ENCODE results near the gene NLRP13. TPM values are rescaled to one million over a fixed set of nuclear protein-coding genes. Genes with fewer than 3 reads are reported as not detected.

NLRP13 gene
- not detected in 2 replicates for total RNA-seq

GRCh38 chr19:55931936-55932386 lies at the start of gene NLRP13:
NLRP13 (minus strand) TSS chr19:55932336; CDS start chr19:55932311, 25 bp downstream.
- H3K4me1 Mint-ChIP-seq, result no peaks in the 10 kb centered on the region
- ChIA-PET POLR2A (no interaction called here), CTCF (no interaction called here)
- peaks cover 2% of the 10 kb centered on the region for H3K27me3 Mint-ChIP-seq
- H3K27ac Mint-ChIP-seq, result no peak within 1 kb of the TSS
- no peak for ATAC-seq (ENCODE audit: low read depth)
- intact Hi-C loops (cut with micrococcal nuclease), result no loop called here
- TF ChIP-seq, protein P1, sequence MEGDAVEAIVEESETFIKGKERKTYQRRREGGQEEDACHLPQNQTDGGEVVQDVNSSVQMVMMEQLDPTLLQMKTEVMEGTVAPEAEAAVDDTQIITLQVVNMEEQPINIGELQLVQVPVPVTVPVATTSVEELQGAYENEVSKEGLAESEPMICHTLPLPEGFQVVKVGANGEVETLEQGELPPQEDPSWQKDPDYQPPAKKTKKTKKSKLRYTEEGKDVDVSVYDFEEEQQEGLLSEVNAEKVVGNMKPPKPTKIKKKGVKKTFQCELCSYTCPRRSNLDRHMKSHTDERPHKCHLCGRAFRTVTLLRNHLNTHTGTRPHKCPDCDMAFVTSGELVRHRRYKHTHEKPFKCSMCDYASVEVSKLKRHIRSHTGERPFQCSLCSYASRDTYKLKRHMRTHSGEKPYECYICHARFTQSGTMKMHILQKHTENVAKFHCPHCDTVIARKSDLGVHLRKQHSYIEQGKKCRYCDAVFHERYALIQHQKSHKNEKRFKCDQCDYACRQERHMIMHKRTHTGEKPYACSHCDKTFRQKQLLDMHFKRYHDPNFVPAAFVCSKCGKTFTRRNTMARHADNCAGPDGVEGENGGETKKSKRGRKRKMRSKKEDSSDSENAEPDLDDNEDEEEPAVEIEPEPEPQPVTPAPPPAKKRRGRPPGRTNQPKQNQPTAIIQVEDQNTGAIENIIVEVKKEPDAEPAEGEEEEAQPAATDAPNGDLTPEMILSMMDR (IDR thresholded peaks at IDR 0.05), result no peak
- DNase-seq, result no peak
- no peaks in the 10 kb centered on the region for H3K9me3 Mint-ChIP-seq
- no peaks in the 10 kb centered on the region for H3K36me3 Mint-ChIP-seq (ENCODE audit: low read depth)
- no peak within 1 kb of the TSS for H3K4me3 Mint-ChIP-seq

DNA sequence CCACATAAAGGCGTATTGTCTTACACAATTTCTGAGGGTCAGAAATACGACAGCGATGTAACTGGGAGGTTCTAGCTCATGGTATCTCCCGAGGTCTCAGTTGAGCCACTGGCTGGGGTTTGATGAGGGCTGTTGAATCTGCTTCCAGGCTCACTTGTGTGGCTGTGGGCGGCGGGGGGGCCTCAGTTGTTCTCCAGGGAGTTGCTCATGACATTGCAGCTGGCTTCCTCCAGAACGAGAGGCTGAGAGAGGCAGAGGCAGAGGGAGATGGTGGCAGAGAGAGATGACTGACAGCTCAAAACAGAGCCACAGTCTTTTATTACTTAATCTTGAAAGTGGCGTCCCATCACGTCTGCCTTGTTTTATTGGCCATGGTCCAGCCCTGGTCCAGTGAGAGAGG lies 48.3 kb upstream of the NLRP13 start:
- no peak for ATAC-seq (ENCODE audit: low read depth)
- TF ChIP-seq, protein P1 (IDR thresholded peaks at IDR 0.05), result no peak
- ChIA-PET CTCF (no interaction called here), POLR2A (no interaction called here)
- no peak for DNase-seq
- Mint-ChIP-seq H3K4me1 (no peaks in the 10 kb centered on the region), H3K4me3 (no peak overlapping the region), H3K27me3 (peaks cover 2% of the 10 kb centered on the region), H3K9me3 (peaks cover 13% of the 10 kb centered on the region), H3K36me3 (ENCODE audit: low read depth) (no peaks in the 10 kb centered on the region), H3K27ac (no peak overlapping the region)
- intact Hi-C loops (cut with micrococcal nuclease), result no loop called here

GRCh38 chr19:55973982-55974381 lies 41.8 kb upstream of the NLRP13 start:
- no peaks in the 10 kb centered on the region for H3K36me3 Mint-ChIP-seq (ENCODE audit: low read depth)

DNA sequence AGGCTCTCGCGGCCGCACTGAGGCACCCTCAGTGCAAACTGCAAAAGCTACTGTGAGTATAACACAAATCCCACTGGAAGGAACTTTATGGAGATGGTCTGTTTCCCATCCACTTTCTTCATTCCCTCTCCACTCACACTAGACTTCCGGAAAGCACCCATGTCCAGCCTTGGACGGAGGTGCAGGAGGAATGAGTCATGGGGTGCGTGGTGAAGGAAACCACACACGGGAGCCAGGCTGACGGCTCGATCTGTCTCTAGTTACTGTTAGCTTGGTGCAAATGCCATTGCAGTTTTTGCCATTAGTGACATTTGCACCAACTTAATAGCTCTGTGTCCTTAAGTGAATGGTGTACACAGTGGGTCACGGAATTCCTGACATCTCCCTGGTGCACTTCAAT lies 30.1 kb upstream of the NLRP13 start:
- ChIA-PET POLR2A (no interaction called here), CTCF (no interaction called here)
- Mint-ChIP-seq H3K4me1 (no peaks in the 10 kb centered on the region), H3K36me3 (ENCODE audit: low read depth) (no peaks in the 10 kb centered on the region), H3K4me3 (no peak overlapping the region), H3K27me3 (no peaks in the 10 kb centered on the region), H3K9me3 (peaks cover 4% of the 10 kb centered on the region), H3K27ac (no peak overlapping the region)
- intact Hi-C loops (cut with micrococcal nuclease), result no loop called here
- no peak for ATAC-seq (ENCODE audit: low read depth)
- TF ChIP-seq, protein P1 (IDR thresholded peaks at IDR 0.05), result no peak
- DNase-seq, result no peak

More at GRCh38 chr19:55973982-55974381, 41.8 kb upstream of the NLRP13 start:
- Mint-ChIP-seq H3K4me3 (no peak overlapping the region), H3K27ac (no peak overlapping the region), H3K27me3 (peaks cover 4% of the 10 kb centered on the region), H3K4me1 (no peaks in the 10 kb centered on the region), H3K9me3 (peaks cover 12% of the 10 kb centered on the region)
- TF ChIP-seq, protein P1 (IDR thresholded peaks at IDR 0.05), result no peak
- intact Hi-C loops (cut with micrococcal nuclease), result no loop called here
- ATAC-seq (ENCODE audit: low read depth), result no peak
- DNase-seq, result no peak
- ChIA-PET POLR2A (no interaction called here), CTCF (no interaction called here)

GRCh38 chr19:55959996-55960675 lies 28.0 kb upstream of the NLRP13 start:
- CTCF ChIA-PET, result no interaction called here
- TF ChIP-seq, protein P1 (IDR thresholded peaks at IDR 0.05), result no peak
- ATAC-seq (ENCODE audit: low read depth) (no peak), DNase-seq (no peak)
- Mint-ChIP-seq H3K4me3 (no peak overlapping the region), H3K27ac (no peak overlapping the region), H3K9me3 (peaks cover 2% of the 10 kb centered on the region), H3K4me1 (no peaks in the 10 kb centered on the region), H3K27me3 (no peaks in the 10 kb centered on the region), H3K36me3 (ENCODE audit: low read depth) (no peaks in the 10 kb centered on the region)
- intact Hi-C loops (cut with micrococcal nuclease), result no loop called here
- POLR2A ChIA-PET, result no interaction called here
